ENCODE measurements around the gene GULP1.

GULP1 gene

DNA sequence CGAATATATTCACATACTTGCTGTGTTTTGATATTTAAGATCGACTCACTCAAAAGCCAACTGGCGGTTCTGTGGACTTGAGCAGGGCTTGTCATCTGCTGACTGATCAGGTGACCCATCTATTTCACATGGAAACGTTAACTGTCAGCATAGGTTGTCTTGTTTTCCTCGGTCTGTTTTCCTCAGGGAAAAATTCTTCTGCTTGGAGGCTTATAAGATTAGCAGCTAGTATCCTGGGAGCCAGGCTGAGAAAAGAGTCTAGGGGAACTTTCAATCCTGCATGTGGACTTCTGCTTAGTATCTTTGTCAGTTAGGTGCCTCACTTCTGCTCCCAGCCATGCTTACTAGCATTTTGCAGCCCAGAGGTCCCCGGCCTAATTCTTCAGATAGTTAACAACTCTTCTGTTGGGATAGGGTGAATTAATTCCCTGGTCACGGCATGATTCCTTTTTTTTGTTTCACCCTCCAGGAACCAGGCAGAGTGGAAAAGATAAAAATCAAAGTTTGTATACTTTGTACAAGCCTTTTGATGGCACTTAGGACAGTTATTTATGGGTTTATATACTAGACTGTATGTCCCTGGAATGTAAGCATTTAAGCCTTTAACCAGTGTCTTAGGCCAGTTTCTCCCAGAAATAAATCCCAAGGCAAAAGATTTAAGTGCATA, 226.0 kb downstream of the GULP1 start:
- no peak for DNase-seq
- H3K9me3 Mint-ChIP-seq, result peaks cover 10% of the 10 kb centered on the region
- H3K36me3 Mint-ChIP-seq (ENCODE audit: low read depth), result peaks cover 18% of the 10 kb centered on the region
- H3K4me1 Mint-ChIP-seq, result peaks cover 7% of the 10 kb centered on the region
- TF ChIP-seq, protein P1, sequence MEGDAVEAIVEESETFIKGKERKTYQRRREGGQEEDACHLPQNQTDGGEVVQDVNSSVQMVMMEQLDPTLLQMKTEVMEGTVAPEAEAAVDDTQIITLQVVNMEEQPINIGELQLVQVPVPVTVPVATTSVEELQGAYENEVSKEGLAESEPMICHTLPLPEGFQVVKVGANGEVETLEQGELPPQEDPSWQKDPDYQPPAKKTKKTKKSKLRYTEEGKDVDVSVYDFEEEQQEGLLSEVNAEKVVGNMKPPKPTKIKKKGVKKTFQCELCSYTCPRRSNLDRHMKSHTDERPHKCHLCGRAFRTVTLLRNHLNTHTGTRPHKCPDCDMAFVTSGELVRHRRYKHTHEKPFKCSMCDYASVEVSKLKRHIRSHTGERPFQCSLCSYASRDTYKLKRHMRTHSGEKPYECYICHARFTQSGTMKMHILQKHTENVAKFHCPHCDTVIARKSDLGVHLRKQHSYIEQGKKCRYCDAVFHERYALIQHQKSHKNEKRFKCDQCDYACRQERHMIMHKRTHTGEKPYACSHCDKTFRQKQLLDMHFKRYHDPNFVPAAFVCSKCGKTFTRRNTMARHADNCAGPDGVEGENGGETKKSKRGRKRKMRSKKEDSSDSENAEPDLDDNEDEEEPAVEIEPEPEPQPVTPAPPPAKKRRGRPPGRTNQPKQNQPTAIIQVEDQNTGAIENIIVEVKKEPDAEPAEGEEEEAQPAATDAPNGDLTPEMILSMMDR (IDR thresholded peaks at IDR 0.05), result no peak
- peaks cover 3% of the 10 kb centered on the region for H3K27me3 Mint-ChIP-seq (ENCODE audit: low read depth, poor library complexity)
- H3K27ac Mint-ChIP-seq, result peak overlapping the region; percentile 43
- no peak overlapping the region for H3K4me3 Mint-ChIP-seq

DNA sequence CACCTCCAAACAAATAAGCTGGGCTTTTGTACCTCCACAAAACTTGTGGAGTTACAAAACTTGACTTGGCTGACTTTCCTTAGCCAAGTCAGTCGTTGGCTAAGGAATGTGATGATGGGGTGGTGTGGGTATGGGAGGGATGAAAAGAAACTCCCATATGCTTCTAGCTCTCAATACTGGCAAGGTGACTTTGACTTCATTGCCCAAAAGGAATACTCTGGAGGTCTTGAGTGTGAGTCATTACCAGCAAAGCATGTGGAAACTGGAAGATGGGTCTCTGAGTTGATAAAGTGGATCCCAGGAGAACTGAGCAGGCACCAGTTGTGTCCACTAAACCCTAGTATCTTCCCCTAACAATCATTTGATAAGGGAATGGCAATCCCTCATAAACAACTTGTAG, 226.7 kb downstream of the GULP1 start:
- peaks cover 3% of the 10 kb centered on the region for H3K27me3 Mint-ChIP-seq (ENCODE audit: low read depth, poor library complexity)
- no peak for DNase-seq
- H3K4me3 Mint-ChIP-seq, result no peak overlapping the region
- no peak overlapping the region for H3K27ac Mint-ChIP-seq
- H3K4me1 Mint-ChIP-seq, result peaks cover 7% of the 10 kb centered on the region
- H3K9me3 Mint-ChIP-seq, result peaks cover 10% of the 10 kb centered on the region
- TF ChIP-seq, protein P1 (IDR thresholded peaks at IDR 0.05), result no peak
- H3K36me3 Mint-ChIP-seq (ENCODE audit: low read depth), result peaks cover 18% of the 10 kb centered on the region

- TF ChIP-seq, protein P1 (IDR thresholded peaks at IDR 0.05), result no peak
- Mint-ChIP-seq H3K9me3 (peaks cover 10% of the 10 kb centered on the region), H3K27ac (no peak overlapping the region), H3K36me3 (ENCODE audit: low read depth) (peaks cover 18% of the 10 kb centered on the region), H3K4me3 (no peak overlapping the region), H3K27me3 (ENCODE audit: low read depth, poor library complexity) (peaks cover 3% of the 10 kb centered on the region), H3K4me1 (peaks cover 7% of the 10 kb centered on the region)
- no peak for DNase-seq
These were observed 227.5 kb downstream of the GULP1 start for GRCh38 chr2:188519136-188519535.

GRCh38 chr2:188522517-188522916, 230.8 kb downstream of the GULP1 start:
- no peak for DNase-seq
- Mint-ChIP-seq H3K27ac (no peak overlapping the region), H3K9me3 (peaks cover 10% of the 10 kb centered on the region), H3K4me1 (peaks cover 10% of the 10 kb centered on the region), H3K27me3 (ENCODE audit: low read depth, poor library complexity) (peaks cover 3% of the 10 kb centered on the region), H3K4me3 (no peak overlapping the region), H3K36me3 (ENCODE audit: low read depth) (peaks cover 18% of the 10 kb centered on the region)
- TF ChIP-seq, protein P1 (IDR thresholded peaks at IDR 0.05), result no peak

GRCh38 chr2:188523919-188524318, 232.2 kb downstream of the GULP1 start:
- Mint-ChIP-seq H3K4me3 (no peak overlapping the region), H3K36me3 (ENCODE audit: low read depth) (peaks cover 27% of the 10 kb centered on the region), H3K4me1 (peaks cover 6% of the 10 kb centered on the region), H3K9me3 (peaks cover 10% of the 10 kb centered on the region), H3K27ac (no peak overlapping the region), H3K27me3 (ENCODE audit: low read depth, poor library complexity) (peaks cover 3% of the 10 kb centered on the region)
- DNase-seq, result no peak
- TF ChIP-seq, protein P1 (IDR thresholded peaks at IDR 0.05), result no peak

GRCh38 chr2:188524519-188525113, 232.9 kb downstream of the GULP1 start:
- TF ChIP-seq, protein P1 (IDR thresholded peaks at IDR 0.05), result peak; percentile 83
- Mint-ChIP-seq H3K4me1 (peaks cover 6% of the 10 kb centered on the region), H3K27me3 (ENCODE audit: low read depth, poor library complexity) (peaks cover 3% of the 10 kb centered on the region), H3K9me3 (peaks cover 10% of the 10 kb centered on the region), H3K36me3 (ENCODE audit: low read depth) (peaks cover 29% of the 10 kb centered on the region), H3K27ac (no peak overlapping the region), H3K4me3 (no peak overlapping the region)
- DNase-seq, result peak; percentile 19
